Lung (tissue), 12 donors: ENCODE results near the gene XBP1. TPM values are rescaled to one million over a fixed set of nuclear protein-coding genes. Genes with fewer than 3 reads are reported as not detected.

Experiments
- ATAC-seq: fragments of 200-7000 bp; cut with Tn5 transposase; one replicate; pipeline ENCODE4 v1.9.1; 2020; ENCODE audit warnings: moderate number of reproducible peaks; ENCODE audit not compliant: insufficient read depth, low FRiP score
- DNase-seq, 3 donors: peaks; one replicate each; pipeline ENCODE4 v3.0.0-alpha.2; 2013 to 2017
- H3K27ac ChIP-seq, 2 donors: one replicate each; pipeline ENCODE4 v1.5.1; 2013; ENCODE audit warnings: mild to moderate bottlenecking in 2 of 2, moderate library complexity in 2 of 2, control low read depth in 1 of 2, inconsistent platforms in 1 of 2, low read depth in 1 of 2, low read length in 1 of 2
- H3K27me3 ChIP-seq, 3 donors: one replicate each; pipeline ENCODE4 v1.5.1; 2013; ENCODE audit warnings: low read length in 2 of 3; ENCODE audit not compliant: control insufficient read depth in 3 of 3, insufficient read depth in 3 of 3
- H3K36me3 ChIP-seq, 4 donors: one replicate each; pipeline ENCODE4 v1.5.1; 2013; ENCODE audit warnings: low read length in 4 of 4, mild to moderate bottlenecking in 1 of 4, moderate library complexity in 1 of 4; ENCODE audit not compliant: control insufficient read depth in 4 of 4, insufficient read depth in 4 of 4
- H3K4me1 ChIP-seq, 5 donors: one replicate each; pipeline ENCODE4 v1.5.1; 2013; ENCODE audit warnings: low read length in 5 of 5, mild to moderate bottlenecking in 2 of 5, moderate library complexity in 1 of 5; ENCODE audit not compliant: control insufficient read depth in 5 of 5, insufficient read depth in 5 of 5
- H3K4me3 ChIP-seq: one replicate; pipeline ENCODE4 v1.5.1; 2013; ENCODE audit warnings: mild to moderate bottlenecking, control low read depth, moderate library complexity
- H3K9ac ChIP-seq, 2 donors: one replicate each; pipeline ENCODE4 v1.5.1; 2013; ENCODE audit warnings: low read length in 2 of 2, control low read depth in 1 of 2; ENCODE audit not compliant: insufficient read depth in 1 of 2
- H3K9me3 ChIP-seq, 4 donors: one replicate each; pipeline ENCODE4 v1.5.1; 2013; ENCODE audit warnings: low read length in 3 of 4, mild to moderate bottlenecking in 1 of 4, moderate library complexity in 1 of 4; ENCODE audit not compliant: control insufficient read depth in 4 of 4, insufficient read depth in 3 of 4
- WGBS, 2 donors: extraction: QIAGEN DNeasy Blood & Tissue Kit; methylation state at CpG; one replicate each; pipeline ENCODE4 v1.1.7; 2013; 5-methylcytosine and 5-hydroxymethylcytosine counted together
- polyA plus RNA-seq, 2 donors: library from polyadenylated mRNA; stranded (reverse); fragments of 200-250 nt; gene quantifications; one replicate each; pipeline ENCODE4 v1.2.1, GENCODE V29; 2013
- total RNA-seq, 2 donors: library from RNA; depleted of rRNA in 1 of 2; stranded (reverse); fragments of >200 nt in 1 of 2; gene quantifications; one replicate each; pipeline ENCODE4 v1.2.1, GENCODE V29; 2014 to 2021
- TF ChIP-seq, protein P1 (sequence below): IDR thresholded peaks from 2 replicates; pipeline ENCODE4 v1.5.1; 2012; ENCODE audit warnings: mild to moderate bottlenecking; ENCODE audit errors: control extremely low read depth, extremely low read depth
- donor health status: control.
- donor health status: control.
- donor health status: Bipolar disorder and iron deficiency.
- donor health status: healthy.
- donor health status: DM: yes; HTN: yes; CAD: no.

XBP1 gene
- total and polyA plus RNA-seq, 4 donors, result 144 to 341 (median 311) TPM

DNA sequence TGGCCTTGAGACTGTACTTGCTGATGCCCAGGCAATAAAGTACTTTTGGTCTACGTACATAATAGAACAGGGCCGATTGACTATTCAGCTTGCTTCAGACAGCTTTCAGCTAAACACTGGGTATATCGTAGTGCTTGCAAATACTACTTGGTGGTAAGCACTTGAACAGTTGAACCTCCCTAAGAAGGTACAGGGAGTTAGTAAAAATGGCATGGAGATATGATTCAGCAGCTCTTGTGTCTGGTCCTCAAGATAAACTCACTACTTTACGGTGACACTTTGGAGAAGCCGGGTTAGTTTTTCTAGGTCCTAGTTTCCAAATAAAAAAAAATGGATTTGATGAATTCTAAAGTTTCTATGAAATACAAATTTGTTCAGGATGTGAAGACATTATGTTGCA lies 20.5 kb downstream of the XBP1 start:
- peaks cover 3 to 5% (median 4%) of the 10 kb centered on the region in 5 donors for H3K4me1 ChIP-seq

DNA sequence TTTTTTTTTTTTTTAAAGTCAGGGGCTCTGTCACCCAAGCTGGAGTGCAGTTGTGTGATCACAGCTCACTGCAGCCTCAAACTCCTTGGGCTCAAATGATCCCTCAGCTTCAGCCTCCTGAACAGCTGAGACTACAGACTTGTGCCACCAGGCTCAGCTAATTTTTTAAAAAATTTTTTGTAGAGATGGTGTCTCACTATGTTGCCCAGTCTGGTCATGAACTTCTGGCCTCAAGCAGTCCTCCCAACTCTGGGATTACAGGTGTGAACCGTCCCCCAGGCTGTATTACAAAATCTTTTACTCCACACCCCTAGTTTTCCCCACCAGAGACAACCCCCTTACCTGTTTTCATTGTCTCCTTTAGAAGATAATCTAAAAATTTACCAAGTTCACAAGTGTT lies 26.0 kb downstream of the XBP1 start:
- Histone ChIP-seq H3K9ac (no peak overlapping the region), H3K4me3 (no peak overlapping the region), H3K9me3 (no peaks in the 10 kb centered on the region), H3K36me3 (peaks cover 0 to 9% (median 6%) of the 10 kb centered on the region in 4 donors), H3K4me1 (peaks cover 0 to 5% (median 3%) of the 10 kb centered on the region in 5 donors), H3K27me3 (no peaks in the 10 kb centered on the region), H3K27ac (no peak overlapping the region)
- no peak for ATAC-seq
- TF ChIP-seq, protein P1, sequence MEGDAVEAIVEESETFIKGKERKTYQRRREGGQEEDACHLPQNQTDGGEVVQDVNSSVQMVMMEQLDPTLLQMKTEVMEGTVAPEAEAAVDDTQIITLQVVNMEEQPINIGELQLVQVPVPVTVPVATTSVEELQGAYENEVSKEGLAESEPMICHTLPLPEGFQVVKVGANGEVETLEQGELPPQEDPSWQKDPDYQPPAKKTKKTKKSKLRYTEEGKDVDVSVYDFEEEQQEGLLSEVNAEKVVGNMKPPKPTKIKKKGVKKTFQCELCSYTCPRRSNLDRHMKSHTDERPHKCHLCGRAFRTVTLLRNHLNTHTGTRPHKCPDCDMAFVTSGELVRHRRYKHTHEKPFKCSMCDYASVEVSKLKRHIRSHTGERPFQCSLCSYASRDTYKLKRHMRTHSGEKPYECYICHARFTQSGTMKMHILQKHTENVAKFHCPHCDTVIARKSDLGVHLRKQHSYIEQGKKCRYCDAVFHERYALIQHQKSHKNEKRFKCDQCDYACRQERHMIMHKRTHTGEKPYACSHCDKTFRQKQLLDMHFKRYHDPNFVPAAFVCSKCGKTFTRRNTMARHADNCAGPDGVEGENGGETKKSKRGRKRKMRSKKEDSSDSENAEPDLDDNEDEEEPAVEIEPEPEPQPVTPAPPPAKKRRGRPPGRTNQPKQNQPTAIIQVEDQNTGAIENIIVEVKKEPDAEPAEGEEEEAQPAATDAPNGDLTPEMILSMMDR, result no peak
- DNase-seq, result no peak
- WGBS, 2 donors, result 87 to 91% methylated on average over 1 of the region's 1 CpG

More for the DNA sequence above, 20.5 kb downstream of the XBP1 start:
- H3K9me3 ChIP-seq, result no peaks in the 10 kb centered on the region
- H3K27ac ChIP-seq, result no peak overlapping the region
- 71 to 79% methylated on average over 5 of the region's 5 CpGs for WGBS, 2 donors
- peaks cover 23 to 28% (median 26%) of the 10 kb centered on the region in 4 donors for H3K36me3 ChIP-seq
- H3K9ac ChIP-seq, result no peak overlapping the region
- ATAC-seq (no peak), DNase-seq (no peak)
- TF ChIP-seq, protein P1, result no peak
- H3K27me3 ChIP-seq, result no peaks in the 10 kb centered on the region
- H3K4me3 ChIP-seq, result no peak overlapping the region

GRCh38 chr22:28773461-28773867 lies 26.9 kb downstream of the XBP1 start:
- TF ChIP-seq, protein P1, result no peak
- ATAC-seq (no peak), DNase-seq (no peak)
- Histone ChIP-seq H3K27ac (peak overlapping the region; percentile 93 to 100), H3K9me3 (no peaks in the 10 kb centered on the region), H3K4me1 (peaks cover 0 to 5% (median 0%) of the 10 kb centered on the region in 5 donors), H3K9ac (peak overlapping the region; percentile 88 to 97), H3K4me3 (peak overlapping the region; percentile 85), H3K36me3 (peaks cover 0 to 9% (median 6%) of the 10 kb centered on the region in 4 donors), H3K27me3 (no peaks in the 10 kb centered on the region)
- WGBS, 2 donors, result 1 to 2% methylated on average over 10 of the region's 10 CpGs
